Measurements from ENCODE around the gene CHCHD4. TPM values are rescaled to one million over a fixed set of nuclear protein-coding genes. Genes with fewer than 3 reads are reported as not detected.
"Not testable (repeated sequence)": the region's sequence is repeated elsewhere in the genome, so short reads cannot be mapped to it uniquely, and the experiment has no call there.

CHCHD4 gene
- total RNA-seq, 2 donors from 2014 or later = 17.6 to 18.9 TPM

GRCh38 chr3:14097616-14098391 is 26.9 kb downstream of the CHCHD4 start:
- ATAC-seq = no peak
- intact Hi-C loops (cut with DNase I, micrococcal nuclease) = no loop called here
- no peak for DNase-seq

GRCh38 chr3:14096742-14097141 is 27.9 kb downstream of the CHCHD4 start:
- ATAC-seq (no peak), DNase-seq (no peak)
- intact Hi-C loops (cut with DNase I, micrococcal nuclease) = no loop called here

DNA sequence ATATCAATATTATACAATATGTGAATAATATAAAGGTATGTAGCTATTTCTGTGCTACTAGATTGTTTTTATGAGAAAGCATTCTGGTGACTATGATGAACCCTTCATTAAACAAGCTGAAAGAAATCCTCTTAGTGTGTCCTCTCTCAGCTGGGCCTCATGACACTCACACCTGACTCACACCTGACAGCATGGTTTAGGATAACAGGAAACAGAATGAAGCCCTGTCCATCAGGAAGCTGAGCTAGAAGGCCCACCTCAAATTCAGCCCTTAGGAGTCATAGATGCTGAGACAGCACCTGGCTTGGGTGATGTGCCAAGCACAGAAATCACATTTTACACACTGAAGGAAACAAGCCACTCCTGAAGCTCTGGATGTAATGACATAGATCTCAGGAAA is 30.8 kb downstream of the CHCHD4 start:
- ATAC-seq (no peak), DNase-seq (no peak)
- intact Hi-C loops (cut with DNase I, micrococcal nuclease) = no loop called here

DNA sequence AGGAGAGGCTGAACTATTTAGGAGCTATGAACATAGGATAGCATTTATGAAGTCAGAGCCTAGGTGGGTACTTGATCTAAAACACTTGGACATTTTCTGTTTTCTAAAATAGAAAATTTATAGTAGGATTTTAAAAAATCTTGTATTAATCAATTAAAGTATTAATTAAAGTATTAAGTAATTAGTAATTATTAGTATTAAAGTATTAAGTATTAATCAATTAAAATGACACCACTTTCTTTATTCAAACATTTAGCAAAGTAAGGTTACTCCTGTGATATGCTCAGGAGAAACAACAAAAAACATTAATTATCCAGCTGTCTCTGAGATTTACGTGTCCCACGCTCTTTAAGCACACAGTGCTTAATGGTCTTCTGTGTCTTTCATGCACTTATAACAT is 32.2 kb downstream of the CHCHD4 start:
- ATAC-seq (no peak), DNase-seq (no peak)
- intact Hi-C loops (cut with DNase I, micrococcal nuclease) = no loop called here

DNA sequence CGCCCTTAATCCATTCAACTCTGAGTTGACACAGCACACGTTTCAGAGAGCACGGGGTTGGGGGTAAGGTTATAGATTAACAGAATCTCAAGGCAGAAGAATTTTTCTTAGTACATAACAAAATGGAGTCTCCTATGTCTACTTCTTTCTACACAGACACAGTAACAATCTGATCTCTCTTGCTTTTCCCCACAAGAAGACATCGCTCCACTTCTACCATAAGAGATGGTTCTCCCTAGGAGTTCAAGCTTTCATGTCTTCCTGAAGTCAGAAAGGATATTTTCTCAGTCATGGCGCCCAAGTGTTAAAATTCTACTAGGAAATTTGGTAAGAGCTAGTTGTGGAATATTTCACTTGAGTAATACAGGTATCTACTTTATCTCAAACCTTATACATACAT is 32.7 kb downstream of the CHCHD4 start:
- DNase-seq; intact Hi-C loops (cut with DNase I, micrococcal nuclease); ATAC-seq: not testable (repeated sequence)

DNA sequence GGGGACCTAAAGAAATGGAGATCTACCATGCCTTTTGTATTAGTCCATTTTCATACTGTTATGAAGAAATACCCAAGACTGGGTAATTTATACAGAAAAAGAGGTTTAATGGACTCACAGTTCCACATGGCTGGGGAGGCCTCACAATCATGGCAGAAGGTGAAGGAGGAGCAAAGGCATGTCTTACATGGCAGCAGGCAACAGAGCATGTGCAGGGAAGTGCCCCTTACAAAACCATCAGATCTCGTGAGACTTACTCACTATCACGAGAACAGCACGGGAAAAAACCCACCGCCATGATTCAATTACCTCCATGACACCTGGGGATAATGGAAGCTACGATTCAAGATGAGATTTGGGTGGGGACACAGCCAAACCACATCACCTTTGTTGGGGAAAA is 37.2 kb downstream of the CHCHD4 start:
- ATAC-seq; intact Hi-C loops (cut with DNase I, micrococcal nuclease); DNase-seq: not testable (repeated sequence)

DNA sequence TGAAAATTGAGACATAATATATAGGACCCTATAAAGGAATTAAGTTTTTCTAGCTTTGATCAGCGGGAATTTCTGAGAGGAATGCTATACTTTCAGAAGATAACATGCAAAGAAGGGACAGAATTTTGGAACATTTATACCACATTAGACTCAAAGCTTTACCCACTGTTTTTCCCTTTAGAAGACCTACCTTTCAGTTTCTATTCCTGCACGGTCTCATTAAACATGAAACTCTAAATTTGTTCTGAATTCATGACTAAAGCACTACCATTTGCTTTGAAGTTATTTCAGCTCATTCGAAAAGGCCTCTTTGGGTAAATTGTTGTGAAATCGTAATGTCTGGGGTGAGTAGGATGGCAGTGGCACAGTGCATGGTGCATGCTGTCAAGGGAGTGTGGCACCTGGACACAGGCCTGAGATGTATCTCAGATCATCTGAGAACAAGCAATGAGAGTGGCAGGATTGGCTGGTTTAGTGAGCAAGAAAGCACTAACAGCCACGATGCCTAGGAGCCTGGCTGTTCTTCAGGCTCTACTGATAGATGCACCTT is 42.5 kb downstream of the CHCHD4 start:
- ATAC-seq (no peak), DNase-seq (no peak)
- intact Hi-C loops (cut with DNase I, micrococcal nuclease) = no loop called here

DNA sequence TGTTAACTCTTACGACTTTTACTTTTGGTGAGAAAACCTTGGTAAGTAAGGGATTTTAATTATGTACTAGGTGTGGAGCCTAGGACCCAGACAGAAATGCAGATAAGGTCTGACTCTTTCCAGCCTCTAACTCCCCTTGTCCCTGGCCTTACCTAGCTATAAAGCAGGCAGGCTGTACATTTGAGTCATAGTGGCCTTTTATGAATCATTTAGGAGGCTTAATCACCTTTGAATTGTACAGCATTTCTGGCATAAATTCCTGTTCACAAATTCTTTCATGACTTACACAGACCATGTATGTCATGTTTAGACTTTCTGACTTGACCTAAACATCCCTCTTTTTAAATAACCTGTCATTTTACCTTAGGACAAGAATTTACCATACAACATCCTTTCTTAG is 47.4 kb downstream of the CHCHD4 start:
- no peak for DNase-seq
- intact Hi-C loops (cut with DNase I, micrococcal nuclease) = no loop called here
- ATAC-seq = no peak

GRCh38 chr3:14075233-14075632 is 49.4 kb downstream of the CHCHD4 start:
- DNase-seq; intact Hi-C loops (cut with DNase I, micrococcal nuclease); ATAC-seq: not testable (repeated sequence)

DNA sequence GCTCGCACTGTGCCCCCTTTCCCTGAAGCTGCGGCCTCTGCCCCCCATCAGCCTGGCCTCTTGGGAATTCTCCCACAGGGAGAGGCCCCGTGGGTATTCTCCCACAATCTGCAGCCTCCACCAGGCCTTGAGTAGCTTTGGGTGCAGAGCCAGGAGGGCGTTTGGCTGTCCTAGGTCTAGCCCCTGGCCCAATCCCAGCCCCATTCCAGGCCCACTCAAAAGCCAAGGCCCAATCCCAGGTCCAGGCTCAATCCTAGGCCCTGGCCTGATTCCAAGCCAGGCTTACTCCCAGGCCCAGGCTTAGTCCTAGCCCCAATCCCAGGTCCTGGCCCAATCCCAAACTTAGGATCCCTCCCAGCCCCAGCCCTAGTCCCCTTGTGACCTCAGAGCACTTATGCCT is 59.8 kb downstream of the CHCHD4 start:
- intact Hi-C loops (cut with DNase I, micrococcal nuclease) = no loop called here
- ATAC-seq (no peak), DNase-seq (no peak)

- DNase-seq (no peak), ATAC-seq (no peak)
- intact Hi-C loops (cut with DNase I, micrococcal nuclease) = no loop called here
Measured at GRCh38 chr3:14063152-14063551, 61.5 kb downstream of the CHCHD4 start.

Other genes starting within 250 kb of the CHCHD4 start
- gene WNT7A, start 244.8 kb downstream of the CHCHD4 start, total RNA-seq = not detected
- gene TMEM43, start 182 bp upstream of the CHCHD4 start, total RNA-seq = 10 to 100 TPM; 25.3 to 29.2 TPM
- 10 to 100 TPM; 19.7 to 22.4 TPM for gene XPC, start 53.7 kb upstream of the CHCHD4 start, total RNA-seq
- 1 to 10 TPM; 9.1 to 9.9 TPM for gene LSM3, start 53.9 kb upstream of the CHCHD4 start, total RNA-seq